Neural cell (in vitro differentiated cells): ENCODE results near the gene ANKRD44. TPM values are rescaled to one million over a fixed set of nuclear protein-coding genes. Genes with fewer than 3 reads are reported as not detected.

Experiments
- H2AFZ ChIP-seq: fragments of 200-600, 300-800 bp; sonication (generic), shearing (Covaris generic); 2 replicates; pipeline ENCODE4 v1.6.0; 2014; ENCODE audit warnings: low read depth, mild to moderate bottlenecking, antibody characterized with exemption, low read length, moderate library complexity
- H3F3A ChIP-seq: fragments of 200-600 bp; shearing (Covaris generic); 2 replicates; pipeline ENCODE4 v1.6.1; 2016; ENCODE audit warnings: mild to moderate bottlenecking, moderate library complexity, mixed read lengths, antibody characterized with exemption, low read length; ENCODE audit not compliant: insufficient read depth, poor library complexity, severe bottlenecking
- H3K27ac ChIP-seq: fragments of 200-600, 300-800 bp; sonication (generic), shearing (Covaris generic); 2 replicates; pipeline ENCODE4 v1.5.1; 2014; ENCODE audit warnings: mild to moderate bottlenecking, low read length, moderate library complexity
- H3K27me3 ChIP-seq: fragments of 300-800, 200-600 bp; sonication (generic), shearing (Covaris generic); 2 replicates; pipeline ENCODE4 v1.6.0; 2014; ENCODE audit warnings: mild to moderate bottlenecking, low read depth, low read length, moderate library complexity; ENCODE audit not compliant: insufficient read depth
- H3K36me3 ChIP-seq: fragments of 300-800, 200-600 bp; sonication (generic), shearing (Covaris generic); 2 replicates; pipeline ENCODE4 v1.5.1; 2014; ENCODE audit warnings: mild to moderate bottlenecking, antibody characterized with exemption, low read length, moderate library complexity; ENCODE audit not compliant: insufficient read depth
- H3K4me2 ChIP-seq: fragments of 300-800, 200-600 bp; sonication (generic), shearing (Covaris generic); 2 replicates; pipeline ENCODE4 v1.6.0; 2014; ENCODE audit warnings: mild to moderate bottlenecking, low read length
- H3K4me3 ChIP-seq: fragments of 300-800, 200-600 bp; sonication (generic), shearing (Covaris generic); 2 replicates; pipeline ENCODE4 v1.5.1; 2014; ENCODE audit warnings: mild to moderate bottlenecking, low read length, moderate library complexity
- H3K79me2 ChIP-seq: fragments of 200-600 bp; shearing (Covaris generic); replicated peaks from 2 replicates; pipeline ENCODE4 v1.6.0; 2014; ENCODE audit warnings: mild to moderate bottlenecking, low read length, moderate library complexity; ENCODE audit not compliant: insufficient read depth
- H3K9ac ChIP-seq: fragments of 300-800, 200-600 bp; sonication (generic), shearing (Covaris generic); 2 replicates; pipeline ENCODE4 v1.6.1; 2016; ENCODE audit warnings: mild to moderate bottlenecking, low read length, mixed read lengths
- H3K9me2 ChIP-seq: fragments of 200-600 bp; shearing (Covaris generic); 2 replicates; pipeline ENCODE4 v1.6.1; 2016; ENCODE audit warnings: mild to moderate bottlenecking, low read length, mixed read lengths; ENCODE audit not compliant: insufficient read depth
- H3K9me3 ChIP-seq: fragments of 200-600, 300-800 bp; sonication (generic), shearing (Covaris generic); 2 replicates; pipeline ENCODE4 v1.6.1; 2016; ENCODE audit warnings: mild to moderate bottlenecking, mixed run types, low read length, moderate library complexity, mixed read lengths
- H4K20me1 ChIP-seq: fragments of 200-600 bp; shearing (Covaris generic); 2 replicates; pipeline ENCODE4 v1.6.1; 2016; ENCODE audit warnings: mild to moderate bottlenecking, mixed run types; ENCODE audit not compliant: insufficient read depth
- EZH2 ChIP-seq: fragments of 200-600, 300-800 bp; shearing (Covaris generic), sonication (generic); IDR thresholded peaks from 2 replicates; pipeline ENCODE4 v1.6.1; 2014; ENCODE audit warnings: antibody characterized with exemption, low read length, borderline replicate concordance, mild to moderate bottlenecking; ENCODE audit not compliant: insufficient read depth, poor library complexity, severe bottlenecking
- MXI1 ChIP-seq: fragments of 450-650 bp; conservative IDR thresholded peaks from 2 replicates; pipeline ENCODE4 v1.6.1; 2014; ENCODE audit warnings: antibody characterized with exemption, mild to moderate bottlenecking; ENCODE audit not compliant: poor library complexity, severe bottlenecking
- RAD21 ChIP-seq: fragments of 450-650 bp; conservative IDR thresholded peaks from 2 replicates; pipeline ENCODE4 v1.6.1; 2014; ENCODE audit warnings: antibody characterized with exemption, mild to moderate bottlenecking, moderate library complexity
- REST ChIP-seq: IDR thresholded peaks from 2 replicates; pipeline ENCODE4 v1.6.1; 2012; ENCODE audit warnings: borderline replicate concordance
- SMC3 ChIP-seq: fragments of 450-650 bp; conservative IDR thresholded peaks from 2 replicates; pipeline ENCODE4 v1.6.1; 2014; ENCODE audit warnings: antibody characterized with exemption, mild to moderate bottlenecking, moderate library complexity; ENCODE audit not compliant: poor library complexity
- TAF1 ChIP-seq: IDR thresholded peaks from 2 replicates; pipeline ENCODE4 v1.6.1; 2012; ENCODE audit warnings: low read depth
- polyA plus RNA-seq: library from polyadenylated mRNA; depleted of rRNA; stranded (reverse); fragments of >200 nt; gene quantifications from 2 replicates; pipeline ENCODE4 v1.2.3, GENCODE V29; 2014
- TF ChIP-seq, protein P1 (sequence below): fragments of 450-650 bp; IDR thresholded peaks from 2 replicates; pipeline ENCODE4 v1.5.1; 2014; ENCODE audit warnings: antibody characterized with exemption, mild to moderate bottlenecking, moderate library complexity; ENCODE audit not compliant: poor library complexity, severe bottlenecking

Gene ANKRD44
- polyA plus RNA-seq, 1 donor from 2014 or later = 94.3 TPM

GRCh38 chr2:196966061-196966460 lies 344.5 kb downstream of the ANKRD44 start:
- H3K4me2 ChIP-seq = no peak overlapping the region
- H4K20me1 ChIP-seq = no peaks in the 10 kb centered on the region
- H3K4me3 ChIP-seq = no peak overlapping the region
- H3K36me3 ChIP-seq = no peaks in the 10 kb centered on the region
- no peak overlapping the region for H3K9ac ChIP-seq
- H3F3A ChIP-seq = no peaks in the 10 kb centered on the region
- no peaks in the 10 kb centered on the region for H3K9me3 ChIP-seq
- H3K79me2 ChIP-seq = no peaks in the 10 kb centered on the region
- H3K27me3 ChIP-seq = no peaks in the 10 kb centered on the region
- no peaks in the 10 kb centered on the region for H3K9me2 ChIP-seq
- H2AFZ ChIP-seq = no peak overlapping the region
- TF ChIP-seq RAD21 = no peak
- H3K27ac ChIP-seq = no peak overlapping the region

GRCh38 chr2:196965651-196966050 lies 344.9 kb downstream of the ANKRD44 start:
- Histone ChIP-seq H3F3A (no peaks in the 10 kb centered on the region), H3K4me3 (no peak overlapping the region), H3K9me3 (no peaks in the 10 kb centered on the region), H3K79me2 (no peaks in the 10 kb centered on the region), H3K9ac (no peak overlapping the region), H3K9me2 (no peaks in the 10 kb centered on the region), H3K27me3 (no peaks in the 10 kb centered on the region), H3K4me2 (no peak overlapping the region), H3K36me3 (no peaks in the 10 kb centered on the region), H4K20me1 (no peaks in the 10 kb centered on the region), H3K27ac (no peak overlapping the region), H2AFZ (no peak overlapping the region)
- no peak for TF ChIP-seq MXI1
- TF ChIP-seq, protein P1, sequence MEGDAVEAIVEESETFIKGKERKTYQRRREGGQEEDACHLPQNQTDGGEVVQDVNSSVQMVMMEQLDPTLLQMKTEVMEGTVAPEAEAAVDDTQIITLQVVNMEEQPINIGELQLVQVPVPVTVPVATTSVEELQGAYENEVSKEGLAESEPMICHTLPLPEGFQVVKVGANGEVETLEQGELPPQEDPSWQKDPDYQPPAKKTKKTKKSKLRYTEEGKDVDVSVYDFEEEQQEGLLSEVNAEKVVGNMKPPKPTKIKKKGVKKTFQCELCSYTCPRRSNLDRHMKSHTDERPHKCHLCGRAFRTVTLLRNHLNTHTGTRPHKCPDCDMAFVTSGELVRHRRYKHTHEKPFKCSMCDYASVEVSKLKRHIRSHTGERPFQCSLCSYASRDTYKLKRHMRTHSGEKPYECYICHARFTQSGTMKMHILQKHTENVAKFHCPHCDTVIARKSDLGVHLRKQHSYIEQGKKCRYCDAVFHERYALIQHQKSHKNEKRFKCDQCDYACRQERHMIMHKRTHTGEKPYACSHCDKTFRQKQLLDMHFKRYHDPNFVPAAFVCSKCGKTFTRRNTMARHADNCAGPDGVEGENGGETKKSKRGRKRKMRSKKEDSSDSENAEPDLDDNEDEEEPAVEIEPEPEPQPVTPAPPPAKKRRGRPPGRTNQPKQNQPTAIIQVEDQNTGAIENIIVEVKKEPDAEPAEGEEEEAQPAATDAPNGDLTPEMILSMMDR = no peak
- TF ChIP-seq REST = no peak
- TF ChIP-seq EZH2 = no peak
- TF ChIP-seq SMC3 = no peak
- no peak for TF ChIP-seq RAD21

DNA sequence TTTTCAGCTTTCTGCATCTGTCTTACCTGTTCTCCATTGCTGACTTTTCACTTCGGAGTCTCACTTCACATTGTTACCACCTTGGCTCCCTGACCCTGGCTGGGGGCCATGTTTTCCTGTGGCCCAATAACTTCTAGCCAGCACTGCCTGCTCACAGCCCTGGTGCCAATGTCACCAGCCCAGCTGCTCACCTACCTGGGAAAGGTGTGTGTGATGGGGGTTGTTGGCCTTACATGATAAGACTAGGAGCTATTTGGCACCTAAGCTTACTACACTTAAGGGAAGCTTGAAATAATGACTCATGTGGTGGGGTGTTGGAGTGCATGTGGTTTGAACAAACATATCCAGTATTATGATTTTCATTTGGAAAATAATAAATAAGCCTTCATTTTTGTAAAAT lies 346.6 kb downstream of the ANKRD44 start:
- H4K20me1 ChIP-seq = no peaks in the 10 kb centered on the region
- no peaks in the 10 kb centered on the region for H3F3A ChIP-seq
- H3K27ac ChIP-seq = no peak overlapping the region
- H3K4me2 ChIP-seq = no peak overlapping the region
- H2AFZ ChIP-seq = no peak overlapping the region
- H3K4me3 ChIP-seq = no peak overlapping the region
- H3K36me3 ChIP-seq = no peaks in the 10 kb centered on the region
- no peaks in the 10 kb centered on the region for H3K9me3 ChIP-seq
- H3K9ac ChIP-seq = no peak overlapping the region
- TF ChIP-seq TAF1 = no peak
- H3K9me2 ChIP-seq = no peaks in the 10 kb centered on the region
- no peaks in the 10 kb centered on the region for H3K79me2 ChIP-seq
- H3K27me3 ChIP-seq = no peaks in the 10 kb centered on the region
